Measurements from ENCODE around the gene EIF2S2. TPM values are rescaled to one million over a fixed set of nuclear protein-coding genes. Genes with fewer than 3 reads are reported as not detected.

Gene EIF2S2
- total RNA-seq, 2 donors from 2014 or later: 22.6 to 40.2 TPM

DNA sequence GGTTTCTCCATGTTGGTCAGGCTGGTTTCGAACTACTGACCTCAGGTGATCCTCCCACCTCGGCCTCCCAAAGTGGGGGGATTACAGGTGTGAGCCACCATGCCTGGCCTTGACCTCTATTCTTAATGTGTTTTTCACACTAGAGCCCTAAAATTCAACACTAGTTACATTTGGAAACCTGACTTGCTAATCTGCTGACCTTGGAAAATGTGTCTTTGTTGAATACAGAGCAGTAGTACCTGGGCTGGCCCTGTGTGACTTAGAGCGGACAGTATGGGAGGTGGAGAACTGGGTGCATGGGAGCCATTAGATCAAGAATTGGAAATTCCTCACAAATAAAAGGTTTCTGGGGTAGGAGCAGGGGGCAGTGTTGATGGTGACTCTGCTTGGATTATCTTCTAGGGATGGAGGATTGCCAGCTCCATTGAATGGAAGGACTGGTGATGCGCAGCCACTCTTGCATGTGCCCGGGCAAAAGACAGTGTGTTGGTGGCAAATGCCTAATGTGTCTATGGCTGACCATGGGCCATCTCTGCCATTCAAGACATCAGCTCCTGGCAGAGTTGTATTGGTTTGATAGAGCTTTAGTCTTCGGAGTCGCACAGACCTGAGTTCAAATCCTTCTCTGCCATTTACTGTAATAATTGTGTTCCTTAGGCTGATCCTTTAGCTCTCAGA lies 64.9 kb downstream of the EIF2S2 start:
- 100% methylated on average over 5 to 7 of the region's 7 CpGs for WGBS, 2 donors
- Histone ChIP-seq H3K4me1 (peaks cover 30% of the 10 kb centered on the region), H3K4me3 (no peak overlapping the region), H3K36me3 (replicated peaks in 1 of 2; ENCODE audit: insufficient read depth in 1 of 2, low read depth in 2 of 2) (no peaks in the 10 kb centered on the region), H3K9me3 (no peaks in the 10 kb centered on the region), H3K27me3 (no peaks in the 10 kb centered on the region), H3K27ac (no peak overlapping the region)
- no peak for TF ChIP-seq POLR2A (IDR thresholded peaks at IDR 0.05)
- TF ChIP-seq, protein P1, sequence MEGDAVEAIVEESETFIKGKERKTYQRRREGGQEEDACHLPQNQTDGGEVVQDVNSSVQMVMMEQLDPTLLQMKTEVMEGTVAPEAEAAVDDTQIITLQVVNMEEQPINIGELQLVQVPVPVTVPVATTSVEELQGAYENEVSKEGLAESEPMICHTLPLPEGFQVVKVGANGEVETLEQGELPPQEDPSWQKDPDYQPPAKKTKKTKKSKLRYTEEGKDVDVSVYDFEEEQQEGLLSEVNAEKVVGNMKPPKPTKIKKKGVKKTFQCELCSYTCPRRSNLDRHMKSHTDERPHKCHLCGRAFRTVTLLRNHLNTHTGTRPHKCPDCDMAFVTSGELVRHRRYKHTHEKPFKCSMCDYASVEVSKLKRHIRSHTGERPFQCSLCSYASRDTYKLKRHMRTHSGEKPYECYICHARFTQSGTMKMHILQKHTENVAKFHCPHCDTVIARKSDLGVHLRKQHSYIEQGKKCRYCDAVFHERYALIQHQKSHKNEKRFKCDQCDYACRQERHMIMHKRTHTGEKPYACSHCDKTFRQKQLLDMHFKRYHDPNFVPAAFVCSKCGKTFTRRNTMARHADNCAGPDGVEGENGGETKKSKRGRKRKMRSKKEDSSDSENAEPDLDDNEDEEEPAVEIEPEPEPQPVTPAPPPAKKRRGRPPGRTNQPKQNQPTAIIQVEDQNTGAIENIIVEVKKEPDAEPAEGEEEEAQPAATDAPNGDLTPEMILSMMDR (IDR thresholded peaks at IDR 0.05): no peak
- DNase-seq (no peak), ATAC-seq (no peak)
- intact Hi-C loops (cut with DNase I): no loop called here

DNA sequence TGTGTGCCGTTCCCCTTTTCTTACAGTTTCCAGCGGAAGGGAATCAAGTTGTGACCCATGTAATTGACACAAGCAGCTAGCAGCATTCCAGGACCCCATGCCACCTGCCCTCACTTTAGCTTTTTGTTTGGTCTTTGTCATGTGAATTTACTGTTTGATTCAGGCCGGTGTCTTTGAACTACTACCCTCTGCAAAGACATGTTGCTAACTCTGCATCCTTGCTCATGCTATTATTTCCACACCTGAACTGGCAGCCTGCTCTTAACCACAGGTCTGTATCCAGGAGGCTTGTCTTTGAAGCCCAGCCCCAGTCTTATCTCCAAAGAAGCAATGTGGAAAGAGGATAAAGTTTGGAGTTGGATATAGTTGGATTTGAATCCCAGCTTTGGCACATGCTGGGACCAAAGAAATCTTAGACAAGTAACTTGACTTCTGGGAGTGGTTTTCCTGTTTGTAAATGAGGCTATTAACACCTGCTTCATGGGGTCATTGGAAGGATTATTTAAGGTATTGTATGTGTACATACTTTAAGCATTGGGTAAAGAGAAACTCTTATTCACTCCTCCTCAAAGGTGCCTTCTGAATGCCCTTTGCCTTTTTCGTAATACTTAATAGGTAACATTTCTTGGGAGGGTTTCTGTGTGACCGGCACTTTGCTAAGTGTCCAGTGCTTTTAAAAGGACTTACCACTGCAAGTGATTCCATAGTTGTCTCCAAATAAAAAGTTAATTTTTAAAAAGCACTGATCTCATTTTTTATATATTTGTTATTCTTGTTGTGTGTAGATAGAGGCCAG lies 65.9 kb downstream of the EIF2S2 start:
- Histone ChIP-seq H3K27me3 (no peaks in the 10 kb centered on the region), H3K4me3 (no peak overlapping the region), H3K4me1 (peaks cover 40% of the 10 kb centered on the region), H3K9me3 (no peaks in the 10 kb centered on the region), H3K27ac (no peak overlapping the region), H3K36me3 (replicated peaks in 1 of 2; ENCODE audit: insufficient read depth in 1 of 2, low read depth in 2 of 2) (no peaks in the 10 kb centered on the region)
- DNase-seq: no peak
- TF ChIP-seq, protein P1 (IDR thresholded peaks at IDR 0.05): no peak
- TF ChIP-seq POLR2A (IDR thresholded peaks at IDR 0.05): no peak
- intact Hi-C loops (cut with DNase I): no loop called here
- WGBS, 2 donors: 82 to 85% methylated on average over 5 of the region's 5 CpGs
- no peak for ATAC-seq

DNA sequence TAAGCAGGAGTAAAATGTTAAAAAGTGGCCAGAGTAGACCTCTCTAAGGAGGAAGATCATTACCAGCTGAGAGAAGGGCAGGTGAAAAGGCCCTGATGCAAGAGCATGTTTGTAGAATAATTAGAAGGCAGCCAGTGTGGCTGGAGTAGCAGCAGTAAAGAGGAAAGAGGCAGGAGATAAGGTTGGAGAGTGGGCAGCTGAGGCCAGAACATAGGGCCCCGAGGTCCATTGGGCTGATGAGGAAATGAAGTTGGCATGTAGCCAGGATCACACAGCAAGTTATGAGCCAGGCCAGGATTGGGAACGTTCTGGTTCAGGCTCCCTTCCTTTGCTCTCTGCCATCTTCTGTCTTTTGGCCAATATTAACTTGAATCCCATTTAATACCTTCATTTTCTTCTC lies 66.7 kb downstream of the EIF2S2 start:
- TF ChIP-seq, protein P1 (IDR thresholded peaks at IDR 0.05): no peak
- no peak for TF ChIP-seq POLR2A (IDR thresholded peaks at IDR 0.05)
- Histone ChIP-seq H3K36me3 (replicated peaks in 1 of 2; ENCODE audit: insufficient read depth in 1 of 2, low read depth in 2 of 2) (no peaks in the 10 kb centered on the region), H3K4me3 (no peak overlapping the region), H3K9me3 (no peaks in the 10 kb centered on the region), H3K27ac (no peak overlapping the region), H3K27me3 (no peaks in the 10 kb centered on the region), H3K4me1 (peaks cover 43% of the 10 kb centered on the region)
- intact Hi-C loops (cut with DNase I): no loop called here
- ATAC-seq: no peak
- peak; percentile 20 to 52 (median 44) for DNase-seq
- 10 to 15% methylated on average over 2 of the region's 2 CpGs for WGBS, 2 donors

DNA sequence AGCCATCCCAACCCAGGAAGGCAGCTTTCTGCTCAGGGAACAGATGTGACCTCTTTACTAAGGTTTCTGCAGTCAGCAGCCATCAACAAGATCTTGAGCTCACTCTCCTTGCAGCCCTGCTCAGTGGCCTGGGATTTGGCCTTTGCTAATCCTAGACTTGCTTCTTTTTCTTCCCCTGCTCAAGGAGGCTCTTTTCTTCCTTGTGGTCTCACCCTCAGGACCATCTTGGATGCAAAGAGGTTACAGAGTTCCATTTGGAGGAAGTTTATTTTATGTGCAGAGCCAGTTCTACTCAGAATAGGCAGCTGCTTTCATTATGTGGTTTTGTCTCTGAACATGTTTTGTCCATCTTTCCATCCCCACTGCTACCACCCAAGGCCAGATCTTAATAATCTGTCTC lies 69.0 kb downstream of the EIF2S2 start:
- DNase-seq (no peak), ATAC-seq (no peak)
- no peaks in the 10 kb centered on the region for H3K9me3 ChIP-seq
- H3K4me3 ChIP-seq: no peak overlapping the region
- H3K4me1 ChIP-seq: peaks cover 48% of the 10 kb centered on the region
- intact Hi-C loops (cut with DNase I): no loop called here
- H3K36me3 ChIP-seq (replicated peaks in 1 of 2; ENCODE audit: insufficient read depth in 1 of 2, low read depth in 2 of 2): no peaks in the 10 kb centered on the region
- no peak for TF ChIP-seq POLR2A (IDR thresholded peaks at IDR 0.05)
- TF ChIP-seq, protein P1 (IDR thresholded peaks at IDR 0.05): no peak
- no peak overlapping the region for H3K27ac ChIP-seq
- no peaks in the 10 kb centered on the region for H3K27me3 ChIP-seq

Measured in body of pancreas (tissue), 4 donors.